HL-60/S4 (cell line): ENCODE results near the gene SPTBN2.

Experiments
- in situ Hi-C: fragments of 300-500 bp; cut with MboI; formaldehyde crosslinking; loops from 2 replicates; pipeline ENCODE4 v1.14.3; 2022; ENCODE audit warnings: low sequenced_read_pairs

SPTBN2 gene

DNA sequence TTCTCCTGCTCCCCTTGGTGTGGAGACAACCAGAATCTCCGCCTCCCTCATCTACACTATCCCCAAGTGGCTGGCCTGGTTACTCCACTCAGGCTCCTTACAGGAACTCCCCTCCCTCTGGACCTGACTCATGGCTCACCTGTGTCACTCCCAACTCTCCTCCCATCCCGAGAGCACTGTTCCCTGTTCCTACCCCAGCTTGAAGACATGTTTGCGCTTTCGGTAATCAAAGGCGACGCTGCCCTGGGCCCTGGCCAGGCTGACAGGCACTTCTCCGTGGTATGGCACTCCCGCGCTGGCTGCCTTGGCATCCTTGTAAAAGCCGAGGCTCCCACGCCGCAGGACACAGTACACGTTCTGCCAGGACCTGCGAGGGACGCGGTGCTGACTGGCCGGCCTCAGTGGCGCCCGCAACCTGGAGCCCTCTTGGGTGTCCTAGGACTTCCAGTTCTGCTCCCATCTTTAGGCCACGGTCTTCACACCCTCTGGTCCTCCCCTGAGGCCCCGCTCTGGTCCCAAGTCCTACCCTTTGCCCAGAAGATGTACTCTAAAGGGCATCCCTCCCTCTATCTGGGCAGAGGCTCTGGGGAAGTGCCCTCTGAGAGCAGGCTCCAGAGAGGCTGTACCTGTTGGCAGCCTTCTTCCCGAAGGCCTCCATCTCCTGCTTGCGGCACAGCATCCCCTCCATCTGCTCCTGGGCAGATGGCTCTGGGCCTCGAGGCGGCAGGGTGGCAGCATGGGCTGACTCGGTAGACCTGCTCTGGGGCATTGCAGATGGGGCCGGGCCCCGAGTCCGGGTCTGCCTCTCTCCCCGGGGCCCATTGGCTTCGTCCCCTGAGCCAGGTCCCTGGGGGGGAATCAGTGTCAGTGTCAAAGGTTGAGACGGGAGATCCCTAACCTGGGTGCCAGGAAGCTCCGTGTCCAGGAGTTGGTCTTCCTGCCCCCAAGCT is 41.9 kb downstream of the SPTBN2 start:
- in situ Hi-C loops = loop anchor here (10.0 kb wide), 2 partner anchors 112 to 282 kb away; no protein-coding TSS in a partner anchor

DNA sequence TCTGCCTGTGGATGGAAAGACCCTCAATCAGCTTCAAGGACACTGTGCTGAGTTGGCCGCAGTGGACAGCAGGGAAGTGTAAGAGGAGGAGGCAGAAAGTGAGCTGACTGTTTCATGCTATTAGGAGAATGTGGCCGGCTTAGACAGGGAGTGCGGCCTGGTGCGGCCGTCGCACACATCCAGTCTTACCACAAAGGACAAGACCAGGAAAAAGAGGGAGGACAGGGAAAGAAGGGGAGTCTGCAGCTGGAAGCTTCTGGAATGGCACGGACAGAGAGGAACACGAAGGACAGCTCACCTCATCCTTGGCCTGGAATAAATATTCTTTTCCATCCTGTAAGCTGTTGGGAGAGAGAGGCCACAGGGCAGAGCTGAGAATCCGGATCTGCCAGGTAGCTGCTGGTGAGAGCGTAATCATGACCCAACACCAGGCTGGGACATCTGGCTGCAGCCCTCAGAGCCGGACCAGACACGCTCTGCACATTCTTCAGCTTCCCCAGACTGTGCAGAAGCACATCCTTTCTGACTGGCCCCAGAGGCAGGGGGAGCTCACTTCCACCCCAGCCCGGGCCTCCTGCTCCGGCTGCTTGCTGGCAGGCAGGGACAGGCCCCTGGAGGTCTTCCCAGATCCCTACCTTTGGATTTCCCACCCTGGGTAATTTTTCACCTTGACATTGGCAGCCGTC is 42.8 kb downstream of the SPTBN2 start:
- in situ Hi-C loops = loop anchor here (10.0 kb wide), 2 partner anchors 111 to 281 kb away; no protein-coding TSS in a partner anchor

DNA sequence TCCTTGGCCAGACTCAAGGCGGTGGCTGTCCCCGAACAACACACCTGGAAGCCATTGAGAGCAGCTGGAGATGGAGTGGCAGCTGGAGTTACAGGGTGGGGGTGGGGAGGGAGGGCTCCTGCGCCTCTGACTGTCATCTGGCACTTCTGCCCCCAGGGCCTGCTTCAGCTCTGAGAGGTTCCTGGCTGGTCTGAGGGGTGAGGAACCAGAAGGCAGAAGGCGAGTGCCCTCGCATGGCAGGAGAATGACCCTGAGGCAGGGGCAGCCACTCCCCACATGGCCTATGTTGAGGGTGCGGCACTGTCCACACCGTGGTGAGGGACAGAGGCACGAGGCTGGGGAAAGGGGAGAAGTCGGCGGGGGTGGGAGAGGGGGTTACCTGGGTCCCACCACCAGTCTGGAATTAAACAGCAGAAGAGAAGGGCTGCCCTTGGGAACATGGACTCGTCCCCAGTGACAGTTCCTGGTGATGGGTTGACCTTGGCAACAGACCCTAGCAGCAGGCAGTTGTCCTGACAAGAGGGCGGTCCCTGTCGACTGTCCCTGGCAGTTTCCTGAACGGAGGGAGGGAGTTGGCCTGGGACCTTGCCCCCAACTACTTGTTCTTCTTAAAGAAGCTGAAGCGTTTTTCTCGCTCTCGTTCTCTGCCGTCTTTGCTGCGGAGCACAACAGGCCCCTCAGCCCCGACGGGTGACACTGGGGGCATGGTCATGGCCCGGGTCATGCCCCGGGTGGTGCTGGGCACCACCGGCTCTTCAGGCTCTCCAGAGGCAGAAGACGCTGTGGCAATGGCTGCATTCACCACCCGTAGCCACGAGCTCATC is 43.5 kb downstream of the SPTBN2 start:
- in situ Hi-C loops = loop anchor here (10.0 kb wide), 2 partner anchors 111 to 281 kb away; no protein-coding TSS in a partner anchor

DNA sequence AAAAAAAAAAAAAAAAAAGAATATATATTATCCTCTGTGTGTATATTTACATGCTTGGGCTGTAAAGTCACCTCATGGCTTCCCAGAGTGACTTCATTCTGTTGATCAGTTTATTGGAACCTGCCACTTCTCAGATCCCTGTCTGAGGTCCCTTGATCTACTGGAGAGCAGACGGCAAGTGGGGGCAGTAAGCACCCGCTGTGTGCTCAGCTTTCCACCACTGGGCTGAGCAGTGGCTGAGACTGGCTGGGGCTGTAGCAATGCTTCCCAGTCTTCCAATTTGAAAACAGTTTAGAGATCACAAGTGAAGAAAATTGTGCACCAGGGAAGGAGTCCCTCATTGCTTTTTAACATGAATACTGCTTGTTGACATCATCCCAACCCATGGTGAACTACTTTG is 44.4 kb downstream of the SPTBN2 start:
- in situ Hi-C loops = loop anchor here (10.0 kb wide), 2 partner anchors 110 to 280 kb away; no protein-coding TSS in a partner anchor

DNA sequence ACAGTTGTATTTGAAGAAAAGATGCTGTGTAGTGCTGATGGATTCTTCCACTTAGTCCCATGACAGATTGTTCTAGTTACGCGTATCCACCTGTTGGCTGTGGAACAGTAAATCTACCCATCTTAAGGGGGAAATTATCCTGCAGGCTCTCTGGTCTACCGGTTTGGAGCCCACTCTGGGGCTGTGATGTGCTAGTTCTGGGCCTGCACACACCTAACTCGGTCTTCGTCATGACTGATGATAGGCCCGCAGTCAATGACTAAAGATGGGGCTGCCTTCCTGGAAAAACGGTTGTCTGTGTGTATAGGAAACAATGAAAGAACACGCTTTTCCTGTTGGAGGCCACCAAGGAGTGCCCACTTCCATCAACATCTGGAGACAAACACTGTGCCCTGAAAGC is 45.1 kb downstream of the SPTBN2 start:
- in situ Hi-C loops = loop anchor here (10.0 kb wide), 2 partner anchors 109 to 279 kb away; no protein-coding TSS in a partner anchor

DNA sequence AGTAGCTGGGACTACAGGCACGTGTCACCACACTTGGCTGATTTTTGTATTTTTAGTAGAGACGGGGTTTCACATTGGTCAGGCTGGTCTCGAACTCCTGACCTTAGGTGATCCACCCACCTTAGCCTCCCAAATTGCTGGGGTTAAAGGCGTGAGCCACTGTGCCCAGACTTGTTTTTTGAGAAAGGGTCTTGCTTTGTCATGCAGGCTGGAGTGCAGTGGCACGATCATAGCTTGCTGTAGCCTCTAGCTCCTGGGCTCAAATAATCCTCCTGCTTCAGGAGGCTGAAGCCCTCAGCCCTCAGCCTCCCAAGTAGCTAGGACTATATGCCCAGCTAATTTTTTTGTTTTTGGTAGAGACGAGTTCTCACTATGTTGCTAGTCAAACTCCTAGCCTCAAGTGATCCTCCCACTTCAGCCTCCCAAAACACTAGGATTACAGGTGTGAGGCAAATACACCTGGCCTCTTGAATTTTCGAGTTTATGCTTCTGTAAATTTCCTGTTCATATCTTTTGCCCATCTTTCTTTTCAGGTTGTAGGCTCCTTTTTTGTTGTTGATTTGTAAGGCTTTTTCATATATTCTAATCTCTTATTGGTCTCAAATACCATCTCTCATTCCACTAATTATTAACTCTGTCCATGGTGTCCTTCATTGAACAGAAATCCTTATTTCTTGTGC is 47.9 kb downstream of the SPTBN2 start:
- in situ Hi-C loops = loop anchor here (10.0 kb wide), 2 partner anchors 106 to 276 kb away; no protein-coding TSS in a partner anchor

DNA sequence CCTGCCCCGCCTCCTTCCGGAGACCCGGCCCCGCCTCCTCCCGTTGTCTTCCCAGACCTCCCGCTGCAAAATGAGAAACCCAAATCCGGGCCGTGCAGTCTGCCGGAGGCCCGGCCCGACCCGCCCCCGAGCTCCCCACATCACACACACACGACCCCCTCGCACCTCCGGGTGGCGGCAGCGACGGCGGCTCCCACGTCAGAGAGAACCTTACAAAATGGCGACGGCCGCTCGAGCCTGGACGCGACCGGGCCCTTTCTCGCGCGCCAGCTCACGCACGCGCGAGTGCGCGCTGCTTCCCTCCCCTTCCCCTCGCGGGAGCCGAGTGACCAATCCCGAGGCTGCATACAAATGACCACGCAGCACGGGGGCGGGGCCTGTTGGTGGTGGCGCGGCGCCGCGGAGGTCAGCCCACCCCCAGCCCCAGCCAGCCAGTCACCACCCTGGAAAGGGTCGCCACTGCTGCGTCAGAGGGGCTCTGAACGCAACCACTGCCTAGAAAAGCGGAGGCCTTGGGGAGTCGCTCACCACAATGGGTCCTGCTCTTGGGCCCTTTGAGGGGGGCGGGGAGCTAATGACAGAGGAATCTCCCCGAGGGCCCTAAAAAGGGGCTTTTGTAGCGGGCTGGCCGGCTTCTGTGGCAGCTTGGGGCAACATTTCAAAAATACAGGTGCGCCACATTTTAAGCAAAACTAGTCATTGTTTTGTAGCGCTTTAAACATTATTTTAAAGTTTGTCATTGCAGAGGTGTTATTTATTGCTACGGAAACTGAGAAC is 51.2 kb downstream of the SPTBN2 start, which contains the start of gene RBM4B:
TSS of gene RBM4B (minus strand) at position 289 of the 777 bp plus-strand sequence. CDS start 808 bp downstream, outside the sequence.
- in situ Hi-C loops = no loop called here

DNA sequence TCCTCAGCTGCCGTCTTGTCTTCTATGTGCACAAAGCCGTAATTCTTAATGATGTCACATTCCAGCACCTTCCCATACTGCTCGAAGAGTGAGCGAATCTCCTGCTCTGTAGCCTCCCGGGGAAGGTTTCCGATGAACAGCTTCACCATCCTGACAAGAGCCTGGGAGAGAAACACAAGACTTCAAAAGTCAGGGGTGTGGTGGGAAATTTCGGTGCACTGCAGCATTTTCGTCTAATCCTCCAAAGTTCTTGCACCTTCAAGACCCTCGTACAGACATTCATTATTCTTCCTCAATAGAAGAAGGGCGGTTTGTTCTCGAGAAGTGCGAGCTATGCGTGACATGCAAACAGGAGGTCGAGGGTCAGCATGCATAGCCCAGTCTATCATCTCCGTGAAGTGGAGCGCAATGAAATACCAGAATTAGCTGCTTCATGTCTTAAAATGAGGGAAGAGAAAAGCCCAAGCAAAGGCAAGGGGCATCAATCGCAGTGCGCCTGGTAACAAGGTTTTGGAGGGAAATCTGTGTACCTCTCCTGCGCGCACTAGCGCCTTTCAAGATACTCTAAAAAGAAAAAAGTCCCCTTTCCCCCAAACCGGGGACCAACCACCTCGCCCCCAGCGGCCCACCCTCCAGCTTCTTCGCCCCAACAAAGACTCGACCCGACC is 52.0 kb downstream of the SPTBN2 start:
- in situ Hi-C loops = no loop called here

DNA sequence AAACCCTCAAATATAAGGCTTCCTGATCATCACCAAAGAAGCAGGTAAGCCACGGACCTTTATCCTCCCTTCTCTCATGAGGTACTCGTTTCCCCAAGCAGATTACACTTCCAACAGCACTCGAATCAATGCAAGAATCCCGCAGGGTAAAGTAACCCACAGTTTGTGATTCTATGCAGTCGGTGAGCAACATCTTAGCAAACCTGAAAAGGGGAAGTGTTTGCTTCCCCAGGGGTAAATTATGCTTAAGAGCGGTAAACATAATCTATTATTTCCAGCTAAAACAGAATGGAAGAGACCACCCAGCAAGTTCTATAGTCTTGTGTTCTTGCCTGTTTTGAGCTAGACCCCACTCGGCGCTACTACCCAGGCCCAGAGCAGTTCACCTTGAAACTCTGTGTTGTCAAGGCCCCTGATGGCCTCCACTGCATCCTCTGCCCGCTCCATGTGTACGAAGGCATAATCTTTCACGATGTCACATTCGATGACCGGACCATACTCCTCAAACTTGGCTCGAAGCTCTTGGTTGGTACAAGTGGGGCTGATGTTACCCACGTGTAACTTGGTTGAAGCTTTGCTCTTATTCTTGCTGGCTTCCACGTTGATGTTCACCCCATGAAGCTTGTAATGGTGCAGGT is 52.6 kb downstream of the SPTBN2 start:
- in situ Hi-C loops = no loop called here

DNA sequence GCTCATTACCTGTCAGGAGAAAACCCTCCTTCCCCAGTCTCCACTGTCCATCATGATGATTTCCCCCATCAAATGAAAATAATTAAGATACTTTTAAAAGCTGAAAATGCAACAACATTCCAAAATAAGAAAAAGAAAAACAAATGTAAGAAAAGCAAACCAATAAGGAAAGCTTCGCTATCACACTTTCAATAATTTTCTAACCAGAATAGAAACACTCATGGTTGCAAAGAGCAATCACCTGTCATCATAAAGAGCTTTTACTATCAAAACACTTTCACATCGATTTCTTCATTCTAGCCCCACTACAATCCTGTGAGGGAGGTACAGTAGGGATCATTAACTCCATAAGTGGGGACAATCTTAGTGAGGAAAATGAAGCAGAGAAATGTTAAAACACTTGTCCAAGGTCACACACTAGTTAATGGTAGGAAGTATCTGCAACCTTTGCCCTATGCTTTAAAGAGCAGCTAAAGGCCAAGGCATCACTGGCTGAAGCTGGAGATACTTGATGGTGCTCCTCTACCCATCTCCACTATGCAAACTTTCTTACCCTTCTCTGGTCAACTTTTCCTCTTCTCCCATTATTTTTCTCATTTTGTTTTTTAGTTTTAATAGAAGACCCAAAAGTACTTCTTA is 53.9 kb downstream of the SPTBN2 start:
- in situ Hi-C loops = no loop called here

DNA sequence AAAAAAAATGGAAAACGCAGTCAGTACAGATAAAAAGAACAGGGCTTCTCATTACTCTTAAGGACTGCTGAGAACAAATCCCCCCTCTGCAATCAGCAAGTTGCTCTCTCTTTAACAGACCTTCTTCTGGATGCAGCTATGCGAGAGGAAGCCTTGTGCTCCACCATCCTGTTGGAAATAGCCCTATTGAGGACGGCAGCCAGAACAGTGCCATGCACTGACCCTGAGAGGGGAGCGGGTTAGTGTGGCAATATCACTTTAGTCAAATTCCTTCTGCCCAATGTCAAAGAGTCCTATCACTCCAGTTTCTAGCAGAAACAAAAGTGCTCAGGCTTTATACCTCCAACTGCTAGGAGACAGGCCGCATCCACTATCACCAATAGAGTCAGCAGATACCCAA is 58.2 kb downstream of the SPTBN2 start:
- in situ Hi-C loops = no loop called here

DNA sequence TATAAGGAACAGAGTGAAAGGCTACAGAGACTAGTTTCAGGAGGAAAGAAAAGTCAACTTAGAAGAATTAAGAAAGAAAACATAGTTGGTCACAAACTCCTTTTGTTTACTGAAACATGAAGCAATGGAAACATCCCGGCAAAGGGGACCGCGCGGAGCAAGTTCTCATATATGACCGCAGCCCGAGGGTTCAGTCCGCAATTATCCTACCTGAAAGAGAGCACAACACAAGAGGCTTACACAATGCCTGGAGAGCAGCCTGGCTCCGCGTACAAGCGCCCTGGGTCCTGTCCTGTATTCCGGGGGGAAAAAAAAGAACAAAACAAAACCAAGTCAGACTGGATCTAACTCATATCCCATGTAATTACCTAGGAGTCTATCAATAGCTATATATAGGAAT is 63.6 kb downstream of the SPTBN2 start:
- in situ Hi-C loops = no loop called here

DNA sequence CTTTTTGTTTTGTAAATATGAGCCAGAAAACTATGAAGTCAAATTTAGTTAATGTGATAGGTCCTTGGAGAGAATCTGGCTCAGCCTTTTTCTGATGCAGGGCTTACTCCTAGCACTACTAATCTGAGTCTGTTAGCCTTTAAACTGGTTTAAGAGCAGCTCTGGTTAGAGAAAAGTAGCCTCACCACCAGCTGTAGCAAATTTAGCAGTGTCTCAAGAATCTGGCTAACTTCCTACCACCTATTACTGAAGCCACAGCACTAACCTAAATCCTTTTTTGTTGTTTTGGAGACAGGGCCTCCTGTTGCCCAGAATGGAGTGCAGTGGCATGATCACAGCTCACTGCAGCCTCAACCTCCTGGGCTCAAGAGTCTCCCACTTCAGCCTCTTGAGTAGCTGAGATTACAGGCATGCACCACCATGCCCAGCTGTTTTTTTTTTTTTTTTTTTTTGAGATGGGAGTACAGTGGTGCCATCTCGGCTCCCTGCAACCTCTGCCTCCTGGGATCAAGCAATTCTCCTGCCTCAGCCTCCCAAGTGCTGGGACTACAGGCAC is 65.2 kb downstream of the SPTBN2 start:
- in situ Hi-C loops = no loop called here

DNA sequence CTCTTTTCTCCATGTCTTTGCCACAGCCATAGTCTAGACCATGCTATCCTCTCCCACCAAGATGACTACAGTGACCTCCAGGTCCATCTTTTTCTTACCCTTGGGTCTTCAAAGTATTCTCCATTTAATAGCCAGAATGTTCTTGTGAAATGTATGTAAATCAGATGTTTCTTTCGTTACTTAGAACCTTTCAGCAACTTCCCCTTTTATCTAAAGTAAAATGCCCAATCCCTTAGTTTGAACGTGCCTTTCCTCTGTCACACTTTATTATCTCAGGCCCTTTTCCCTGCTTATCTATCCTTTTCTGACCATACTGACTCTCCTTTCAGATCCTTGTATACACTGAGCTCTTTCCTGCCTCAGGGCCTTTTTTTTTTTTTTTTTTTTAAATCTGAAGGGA is 69.3 kb downstream of the SPTBN2 start:
- in situ Hi-C loops = no loop called here

DNA sequence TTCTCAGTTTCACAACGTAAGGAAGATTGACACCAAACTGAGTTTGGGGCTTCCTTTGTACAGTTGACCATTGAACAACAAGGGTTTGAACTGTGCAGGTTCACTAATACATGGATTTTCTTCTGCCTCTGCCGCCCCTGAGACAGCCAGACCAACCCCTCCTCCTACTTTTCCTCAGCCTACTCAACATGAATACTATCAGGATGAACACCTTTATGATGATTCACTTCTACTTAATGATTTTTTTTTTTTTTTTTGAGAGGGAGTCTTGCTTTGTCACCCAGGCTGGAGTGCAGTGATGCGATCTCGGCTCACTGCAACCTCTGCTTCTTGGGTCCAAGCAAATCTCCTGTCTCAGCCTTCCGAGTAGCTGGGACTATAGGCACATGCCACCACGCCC is 75.9 kb downstream of the SPTBN2 start:
- in situ Hi-C loops = no loop called here

DNA sequence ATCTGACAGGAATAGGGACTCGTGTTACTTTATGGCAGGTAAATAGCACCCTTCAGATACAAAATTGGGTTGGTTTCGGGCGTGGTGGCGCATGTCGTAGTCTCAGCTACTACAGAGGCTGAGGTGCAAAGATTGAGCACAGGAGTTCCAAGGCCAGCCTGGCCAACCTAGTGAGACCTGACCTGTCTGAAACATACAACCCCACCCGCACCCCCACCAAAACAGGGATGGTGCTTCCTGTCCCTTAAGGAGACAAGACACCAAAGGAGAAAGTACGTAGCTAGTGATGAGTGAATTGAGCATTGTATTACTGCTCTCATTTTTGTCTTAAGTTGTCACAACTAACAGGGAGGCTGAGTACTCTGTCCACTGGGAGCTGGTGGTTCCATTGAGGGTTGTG is 76.4 kb downstream of the SPTBN2 start:
- in situ Hi-C loops = no loop called here

DNA sequence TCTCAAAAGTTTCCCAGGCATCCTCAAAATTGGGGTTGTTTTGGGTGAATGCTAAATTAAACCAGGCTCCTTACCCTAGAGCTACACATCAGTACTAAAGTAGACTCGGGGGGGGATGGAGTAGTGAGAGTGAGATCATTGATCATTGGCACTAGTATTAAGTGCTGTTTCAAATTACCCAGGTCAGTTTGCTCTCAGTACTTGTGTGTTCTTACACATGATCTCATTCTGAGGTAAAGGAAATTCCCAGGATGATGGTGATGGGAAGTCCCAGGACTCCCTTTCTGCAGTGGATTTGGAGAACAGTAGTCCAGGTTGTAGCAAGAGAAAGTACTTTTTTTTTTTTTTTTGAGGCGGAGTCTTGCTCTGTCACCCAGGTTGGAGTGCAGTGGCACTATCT is 78.0 kb downstream of the SPTBN2 start:
- in situ Hi-C loops = no loop called here

DNA sequence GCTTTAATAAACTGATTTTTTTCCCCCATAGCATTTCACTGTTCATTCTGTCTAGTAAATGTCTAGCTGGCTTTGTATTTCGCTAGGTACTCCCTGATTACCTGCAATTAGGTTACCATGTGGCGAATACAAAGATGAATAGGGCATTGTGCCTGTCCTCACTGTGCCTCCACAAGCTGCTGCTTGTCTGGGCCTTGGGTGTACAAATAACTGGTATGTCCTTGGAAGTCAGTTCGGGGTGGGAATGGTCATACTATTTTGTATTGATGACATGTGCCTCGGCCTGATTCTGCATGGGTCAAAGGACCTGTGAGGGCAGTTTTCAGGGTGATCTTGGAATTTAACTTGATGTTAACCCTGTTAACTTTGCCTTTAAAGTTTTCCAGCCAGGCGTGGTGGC is 79.1 kb downstream of the SPTBN2 start:
- in situ Hi-C loops = no loop called here
